Coronary artery (tissue), 2 donors: ENCODE data around the gene PTPN1.

ENCODE experiments used
- DNase-seq: peaks from one replicate; pipeline ENCODE4 v3.0.0-alpha.2; 2017; ENCODE audit warnings: low spot score
- H3K27ac ChIP-seq, 2 donors: fragments of 200-600 bp; sonication (generic); one replicate each; pipeline ENCODE4 v1.5.1; 2016 to 2019
- H3K4me3 ChIP-seq: fragments of 200-600 bp; sonication (generic); 2 replicates; pipeline ENCODE4 v1.5.1; 2016; ENCODE audit warnings: mild to moderate bottlenecking, moderate library complexity
- TF ChIP-seq, protein P1 (sequence below): fragments of 200-600 bp; sonication (generic); IDR thresholded peaks from one replicate; pipeline ENCODE4 v1.5.1; 2019; ENCODE audit warnings: antibody characterized with exemption

Gene PTPN1

GRCh38 chr20:50625986-50626677 lies 115.9 kb downstream of the PTPN1 start:
- DNase-seq = no peak
- Histone ChIP-seq H3K4me3 (no peak overlapping the region), H3K27ac (peak overlapping the region in 1 of 2 donors; percentile 27)
- TF ChIP-seq, protein P1, sequence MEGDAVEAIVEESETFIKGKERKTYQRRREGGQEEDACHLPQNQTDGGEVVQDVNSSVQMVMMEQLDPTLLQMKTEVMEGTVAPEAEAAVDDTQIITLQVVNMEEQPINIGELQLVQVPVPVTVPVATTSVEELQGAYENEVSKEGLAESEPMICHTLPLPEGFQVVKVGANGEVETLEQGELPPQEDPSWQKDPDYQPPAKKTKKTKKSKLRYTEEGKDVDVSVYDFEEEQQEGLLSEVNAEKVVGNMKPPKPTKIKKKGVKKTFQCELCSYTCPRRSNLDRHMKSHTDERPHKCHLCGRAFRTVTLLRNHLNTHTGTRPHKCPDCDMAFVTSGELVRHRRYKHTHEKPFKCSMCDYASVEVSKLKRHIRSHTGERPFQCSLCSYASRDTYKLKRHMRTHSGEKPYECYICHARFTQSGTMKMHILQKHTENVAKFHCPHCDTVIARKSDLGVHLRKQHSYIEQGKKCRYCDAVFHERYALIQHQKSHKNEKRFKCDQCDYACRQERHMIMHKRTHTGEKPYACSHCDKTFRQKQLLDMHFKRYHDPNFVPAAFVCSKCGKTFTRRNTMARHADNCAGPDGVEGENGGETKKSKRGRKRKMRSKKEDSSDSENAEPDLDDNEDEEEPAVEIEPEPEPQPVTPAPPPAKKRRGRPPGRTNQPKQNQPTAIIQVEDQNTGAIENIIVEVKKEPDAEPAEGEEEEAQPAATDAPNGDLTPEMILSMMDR = peak; percentile 49

DNA sequence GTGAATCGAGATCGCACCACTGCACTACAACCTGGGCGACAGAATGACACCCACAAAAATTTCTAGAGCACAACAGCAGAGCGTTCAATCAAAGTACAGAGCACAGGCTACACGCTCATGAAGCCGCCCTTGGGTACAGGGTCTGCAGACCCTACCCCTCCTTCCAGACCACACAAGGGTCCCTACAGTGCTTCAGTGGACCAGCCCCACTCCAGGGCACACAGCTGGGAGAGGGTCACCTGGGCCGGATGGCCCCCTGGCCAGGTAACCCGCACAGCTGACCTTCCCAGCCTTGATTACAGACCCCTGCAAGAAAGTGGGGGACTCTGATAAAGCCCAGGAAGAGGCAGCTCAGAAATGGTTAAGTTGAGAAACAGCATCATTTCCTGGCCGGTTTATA lies 117.6 kb downstream of the PTPN1 start:
- Histone ChIP-seq H3K4me3 (no peak overlapping the region), H3K27ac (no peak overlapping the region)
- no peak for DNase-seq
- TF ChIP-seq, protein P1 = no peak

DNA sequence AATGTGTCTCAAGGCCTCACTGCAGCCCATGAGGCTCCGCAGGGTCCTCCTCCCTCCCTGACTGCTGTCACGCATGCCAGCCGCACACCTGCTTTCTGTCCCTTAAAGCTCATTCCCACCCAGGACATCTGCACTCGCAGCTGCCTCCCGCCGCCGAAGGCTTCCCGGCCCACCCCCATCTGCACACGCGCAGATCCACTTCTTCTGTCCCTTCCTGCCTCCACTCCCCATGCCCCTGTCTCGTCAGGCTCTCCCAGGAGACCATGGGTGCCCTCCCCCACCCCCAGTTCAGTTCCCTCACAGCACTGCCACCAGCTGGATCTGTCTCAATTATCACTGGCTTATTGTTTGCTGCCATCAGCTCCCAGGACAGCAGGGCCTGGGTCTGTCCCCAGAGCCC lies 118.1 kb downstream of the PTPN1 start:
- TF ChIP-seq, protein P1 = no peak
- DNase-seq = no peak

DNA sequence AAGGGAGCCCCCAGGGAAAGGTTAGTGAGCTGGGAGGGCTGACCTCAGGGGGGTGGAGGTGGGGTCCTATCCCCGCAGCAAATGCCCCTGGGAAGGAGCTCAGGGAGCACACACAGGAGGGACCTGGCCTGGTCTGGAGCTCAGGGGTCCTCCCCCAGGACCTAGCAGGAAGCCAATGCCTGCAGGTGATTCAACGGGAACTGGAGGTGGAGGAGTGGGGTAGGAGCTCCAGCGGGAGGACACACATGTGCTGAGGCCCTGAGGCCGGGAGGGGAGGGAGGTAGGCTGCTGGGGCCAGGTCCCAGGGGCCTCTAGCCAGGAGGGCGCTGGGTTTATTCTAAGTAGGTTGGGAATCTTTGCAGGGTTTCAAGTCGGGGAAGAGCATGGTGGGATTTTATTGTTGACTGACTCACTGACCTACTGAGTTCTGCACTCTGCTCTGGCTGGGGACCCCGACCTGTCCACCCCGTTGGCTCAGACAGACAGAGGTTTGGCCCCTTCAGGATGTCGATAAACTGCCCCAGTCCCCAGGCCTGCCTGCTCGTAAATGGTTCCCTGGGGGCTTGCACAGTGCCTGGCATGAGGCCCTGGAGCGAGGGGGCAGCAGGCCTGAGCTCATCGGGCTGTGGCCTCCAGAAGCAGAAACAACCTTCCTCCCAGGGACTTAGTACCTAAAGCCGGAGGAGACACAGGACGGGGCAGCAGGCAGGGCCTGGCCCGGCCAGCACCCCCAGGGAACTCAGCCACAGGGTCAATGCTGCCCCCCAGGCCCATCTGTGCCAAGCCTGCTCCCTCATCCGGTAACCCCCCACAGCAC lies 118.9 kb downstream of the PTPN1 start:
- H3K4me3 ChIP-seq = no peak overlapping the region
- H3K27ac ChIP-seq = no peak overlapping the region
- no peak for DNase-seq
- TF ChIP-seq, protein P1 = no peak

More for the DNA sequence above, 118.1 kb downstream of the PTPN1 start:
- Histone ChIP-seq H3K27ac (no peak overlapping the region), H3K4me3 (no peak overlapping the region)

GRCh38 chr20:50629670-50630045 lies 119.5 kb downstream of the PTPN1 start:
- H3K27ac ChIP-seq = no peak overlapping the region
- no peak overlapping the region for H3K4me3 ChIP-seq
- DNase-seq = no peak
- TF ChIP-seq, protein P1 = no peak

DNA sequence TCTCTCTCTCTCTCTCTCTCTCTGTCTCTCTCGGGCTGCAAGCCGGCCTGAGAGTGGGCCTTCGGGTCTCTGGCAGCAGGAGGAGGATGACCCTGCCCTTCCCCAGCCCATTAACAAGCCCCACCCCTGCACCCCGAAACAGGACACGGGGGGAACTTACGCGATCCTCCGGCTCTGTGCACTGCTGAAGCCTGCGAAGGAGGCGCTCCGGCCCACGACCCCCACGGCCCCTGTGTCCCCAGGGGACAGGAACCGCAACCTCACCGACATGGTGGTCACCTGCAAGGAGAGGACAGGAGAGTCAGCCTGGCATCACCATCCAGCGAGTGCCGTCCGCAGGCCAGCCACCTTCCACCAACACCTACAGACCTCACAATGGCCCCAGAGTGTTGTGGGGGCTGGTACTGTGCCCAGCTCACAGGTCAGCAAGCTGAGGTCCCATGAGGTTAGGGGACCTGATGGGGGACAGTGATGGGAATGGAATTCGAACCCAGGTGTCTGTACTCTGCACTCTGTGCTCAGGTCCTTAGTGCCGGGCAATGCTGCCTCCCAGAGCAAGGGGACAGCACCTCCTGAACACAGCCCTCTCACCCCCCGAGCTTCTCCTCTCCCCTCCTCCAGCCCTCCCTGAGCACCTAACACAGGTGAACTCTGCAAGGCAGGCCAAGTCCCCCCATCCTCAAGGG lies 120.5 kb downstream of the PTPN1 start:
- no peak overlapping the region for H3K4me3 ChIP-seq
- TF ChIP-seq, protein P1 = no peak
- no peak overlapping the region for H3K27ac ChIP-seq
- DNase-seq = no peak
